ENCODE measurements around the gene FAM83C.

Gene FAM83C

GRCh38 chr20:35252037-35252461 lies 40.2 kb downstream of the FAM83C start:
- TF ChIP-seq CTCF (conservative IDR thresholded peaks at IDR 0.05): no peak
- H3K27ac ChIP-seq: no peak overlapping the region

- no peak for TF ChIP-seq CTCF (conservative IDR thresholded peaks at IDR 0.05)
- no peak overlapping the region for H3K27ac ChIP-seq
Observed at GRCh38 chr20:35251613-35251940, 40.6 kb downstream of the FAM83C start.

GRCh38 chr20:35248641-35249475 lies 43.4 kb downstream of the FAM83C start:
- no peak overlapping the region for H3K27ac ChIP-seq
- no peak for TF ChIP-seq CTCF (conservative IDR thresholded peaks at IDR 0.05)

- no peak for TF ChIP-seq CTCF (conservative IDR thresholded peaks at IDR 0.05)
- H3K27ac ChIP-seq: no peak overlapping the region
Observed at GRCh38 chr20:35246723-35247122, 45.5 kb downstream of the FAM83C start.

GRCh38 chr20:35243986-35244385 lies 48.2 kb downstream of the FAM83C start:
- H3K27ac ChIP-seq: peak overlapping the region; percentile 14; the same call in 1 of the 2 replicates
- no peak for TF ChIP-seq CTCF (conservative IDR thresholded peaks at IDR 0.05)

- no peak overlapping the region for H3K27ac ChIP-seq
- TF ChIP-seq CTCF (conservative IDR thresholded peaks at IDR 0.05): no peak
Observed at GRCh38 chr20:35243317-35243716, 48.9 kb downstream of the FAM83C start.

- no peak for TF ChIP-seq CTCF (conservative IDR thresholded peaks at IDR 0.05)
- no peak overlapping the region for H3K27ac ChIP-seq
Observed at GRCh38 chr20:35240811-35241293, 51.4 kb downstream of the FAM83C start.
